Ramos (cell line): ENCODE results near the gene MRC2.

ENCODE experiments used
- in situ Hi-C: fragments of 300-500 bp; cut with MboI; formaldehyde crosslinking; loops from one replicate; pipeline ENCODE4 v1.14.3; 2022; ENCODE audit warnings: low sequenced_read_pairs; ENCODE audit not compliant: unreplicated experiment

The MRC2 gene

GRCh38 chr17:62676952-62677596 is 49.6 kb downstream of the MRC2 start:
- in situ Hi-C loops, result loop anchor here (25.0 kb wide), 1 partner anchor 735 kb away; no protein-coding TSS in a partner anchor

GRCh38 chr17:62678214-62678919 is 50.9 kb downstream of the MRC2 start:
- in situ Hi-C loops, result loop anchor here (25.0 kb wide), 1 partner anchor 734 kb away; no protein-coding TSS in a partner anchor

- in situ Hi-C loops, result loop anchor here (25.0 kb wide), 1 partner anchor 732 kb away; no protein-coding TSS in a partner anchor
These were observed 52.5 kb downstream of the MRC2 start for GRCh38 chr17:62679866-62680377.

- in situ Hi-C loops, result loop anchor here (25.0 kb wide), 1 partner anchor 732 kb away; no protein-coding TSS in a partner anchor
These were observed 53.1 kb downstream of the MRC2 start for GRCh38 chr17:62680541-62681052.

- in situ Hi-C loops, result loop anchor here (25.0 kb wide), 1 partner anchor 731 kb away; no protein-coding TSS in a partner anchor
These were observed 53.8 kb downstream of the MRC2 start for GRCh38 chr17:62681061-62681938.

GRCh38 chr17:62681939-62682381 is 54.5 kb downstream of the MRC2 start:
- in situ Hi-C loops, result loop anchor here (25.0 kb wide), 1 partner anchor 730 kb away; no protein-coding TSS in a partner anchor

GRCh38 chr17:62684179-62684578 is 56.7 kb downstream of the MRC2 start:
- in situ Hi-C loops, result loop anchor here (25.0 kb wide), 1 partner anchor 728 kb away; no protein-coding TSS in a partner anchor

GRCh38 chr17:62687997-62688396 is 60.5 kb downstream of the MRC2 start:
- in situ Hi-C loops, result loop anchor here (25.0 kb wide), 1 partner anchor 724 kb away; no protein-coding TSS in a partner anchor

- in situ Hi-C loops, result loop anchor here (25.0 kb wide), 1 partner anchor 724 kb away; no protein-coding TSS in a partner anchor
These were observed 61.1 kb downstream of the MRC2 start for GRCh38 chr17:62688398-62689160.

GRCh38 chr17:62689441-62690167 is 62.1 kb downstream of the MRC2 start:
- in situ Hi-C loops, result loop anchor here (25.0 kb wide), 1 partner anchor 723 kb away; no protein-coding TSS in a partner anchor

GRCh38 chr17:62690168-62690897 is 62.9 kb downstream of the MRC2 start:
- in situ Hi-C loops, result loop anchor here (25.0 kb wide), 1 partner anchor 722 kb away; no protein-coding TSS in a partner anchor

- in situ Hi-C loops, result loop anchor here (25.0 kb wide), 1 partner anchor 721 kb away; no protein-coding TSS in a partner anchor
These were observed 64.1 kb downstream of the MRC2 start for GRCh38 chr17:62691589-62691915.

GRCh38 chr17:62692159-62692651 is 64.7 kb downstream of the MRC2 start:
- in situ Hi-C loops, result loop anchor here (25.0 kb wide), 1 partner anchor 720 kb away; no protein-coding TSS in a partner anchor

GRCh38 chr17:62692721-62693431 is 65.4 kb downstream of the MRC2 start:
- in situ Hi-C loops, result loop anchor here (25.0 kb wide), 1 partner anchor 719 kb away; no protein-coding TSS in a partner anchor

GRCh38 chr17:62693616-62694409 is 66.3 kb downstream of the MRC2 start:
- in situ Hi-C loops, result loop anchor here (25.0 kb wide), 1 partner anchor 718 kb away; no protein-coding TSS in a partner anchor
